Measurements from ENCODE around the gene ZNF207. TPM values are rescaled to one million over a fixed set of nuclear protein-coding genes. Genes with fewer than 3 reads are reported as not detected.

ZNF207 gene
- total RNA-seq, 4 donors from 2014 or later: 101 to 181 (median 137) TPM

DNA sequence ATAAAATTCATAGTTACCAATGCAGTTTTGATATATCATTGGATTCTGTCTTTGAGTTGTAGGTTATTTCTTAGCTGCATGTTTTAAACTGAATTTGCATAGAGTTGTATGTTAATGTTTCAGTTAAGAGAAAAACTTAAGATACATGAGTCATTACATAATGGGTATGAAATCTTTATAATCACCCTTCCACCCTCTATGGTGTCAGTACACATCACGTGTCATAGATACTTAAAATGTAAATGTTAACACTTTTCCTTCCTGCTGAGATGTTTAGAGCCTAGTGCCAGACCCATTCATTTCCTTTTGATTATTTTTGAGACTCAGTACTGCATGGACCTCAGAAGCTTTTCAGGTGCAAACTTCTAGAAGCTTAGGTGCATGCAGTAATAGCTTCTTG, 20.5 kb downstream of the ZNF207 start:
- TF ChIP-seq, protein P1, sequence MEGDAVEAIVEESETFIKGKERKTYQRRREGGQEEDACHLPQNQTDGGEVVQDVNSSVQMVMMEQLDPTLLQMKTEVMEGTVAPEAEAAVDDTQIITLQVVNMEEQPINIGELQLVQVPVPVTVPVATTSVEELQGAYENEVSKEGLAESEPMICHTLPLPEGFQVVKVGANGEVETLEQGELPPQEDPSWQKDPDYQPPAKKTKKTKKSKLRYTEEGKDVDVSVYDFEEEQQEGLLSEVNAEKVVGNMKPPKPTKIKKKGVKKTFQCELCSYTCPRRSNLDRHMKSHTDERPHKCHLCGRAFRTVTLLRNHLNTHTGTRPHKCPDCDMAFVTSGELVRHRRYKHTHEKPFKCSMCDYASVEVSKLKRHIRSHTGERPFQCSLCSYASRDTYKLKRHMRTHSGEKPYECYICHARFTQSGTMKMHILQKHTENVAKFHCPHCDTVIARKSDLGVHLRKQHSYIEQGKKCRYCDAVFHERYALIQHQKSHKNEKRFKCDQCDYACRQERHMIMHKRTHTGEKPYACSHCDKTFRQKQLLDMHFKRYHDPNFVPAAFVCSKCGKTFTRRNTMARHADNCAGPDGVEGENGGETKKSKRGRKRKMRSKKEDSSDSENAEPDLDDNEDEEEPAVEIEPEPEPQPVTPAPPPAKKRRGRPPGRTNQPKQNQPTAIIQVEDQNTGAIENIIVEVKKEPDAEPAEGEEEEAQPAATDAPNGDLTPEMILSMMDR (IDR thresholded peaks at IDR 0.05): no peak
- no peak for TF ChIP-seq POLR2A (IDR thresholded peaks at IDR 0.05)
- DNase-seq: no peak
- Histone ChIP-seq H3K27me3 (no peaks in the 10 kb centered on the region), H3K9me3 (no peaks in the 10 kb centered on the region), H3K4me3 (no peak overlapping the region), H3K36me3 (peaks cover 16 to 100% (median 55%) of the 10 kb centered on the region in 3 donors), H3K4me1 (peaks cover 0 to 4% (median 0%) of the 10 kb centered on the region in 3 donors), H3K27ac (no peak overlapping the region)
- WGBS, 2 donors: 56 to 61% methylated on average over 1 of the region's 1 CpG
- intact Hi-C loops (cut with DNase I): no loop called here

DNA sequence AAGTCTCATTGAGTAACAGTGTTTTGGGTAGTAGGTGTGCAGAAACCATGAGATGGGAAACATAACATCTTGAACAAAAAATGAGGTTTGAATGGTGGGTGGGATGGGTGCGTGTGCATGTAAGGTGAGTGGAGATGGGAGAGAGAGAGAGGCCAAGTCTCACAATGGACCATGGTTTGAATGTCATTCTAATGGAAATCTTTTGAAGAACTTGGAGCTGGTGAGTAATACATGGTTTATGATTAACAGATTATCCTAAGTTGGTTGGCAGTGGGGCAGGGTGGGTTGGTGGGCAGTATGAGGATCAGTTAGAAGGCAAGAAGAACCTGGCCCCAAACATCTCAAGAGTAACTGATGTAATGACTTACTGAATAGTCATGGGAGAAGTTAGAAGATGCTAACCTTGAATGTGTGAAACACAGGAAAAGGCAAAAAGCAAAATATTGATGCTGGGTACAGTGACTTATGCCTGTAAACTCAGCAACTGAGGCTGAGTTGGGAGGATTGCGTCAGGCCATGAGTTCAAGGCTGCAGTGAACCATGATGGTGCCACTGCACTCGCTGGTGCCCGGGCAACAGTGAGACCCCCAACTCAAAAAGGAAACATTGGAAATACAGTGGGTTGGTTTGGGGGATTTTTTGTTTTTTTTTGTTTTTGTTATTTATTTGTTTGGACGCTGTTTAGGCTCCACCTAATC, 32.7 kb downstream of the ZNF207 start:
- intact Hi-C loops (cut with DNase I): no loop called here
- no peak for DNase-seq
- no peak overlapping the region for H3K27ac ChIP-seq
- WGBS, 2 donors: 91 to 97% methylated on average over 5 of the region's 5 CpGs
- no peaks in the 10 kb centered on the region for H3K27me3 ChIP-seq
- H3K9me3 ChIP-seq: no peaks in the 10 kb centered on the region
- no peak overlapping the region for H3K4me3 ChIP-seq
- no peak for TF ChIP-seq POLR2A (IDR thresholded peaks at IDR 0.05)
- TF ChIP-seq, protein P1 (IDR thresholded peaks at IDR 0.05): no peak
- H3K36me3 ChIP-seq: peaks cover 0 to 62% (median 17%) of the 10 kb centered on the region in 3 donors
- H3K4me1 ChIP-seq: peaks cover 0 to 6% (median 0%) of the 10 kb centered on the region in 3 donors

DNA sequence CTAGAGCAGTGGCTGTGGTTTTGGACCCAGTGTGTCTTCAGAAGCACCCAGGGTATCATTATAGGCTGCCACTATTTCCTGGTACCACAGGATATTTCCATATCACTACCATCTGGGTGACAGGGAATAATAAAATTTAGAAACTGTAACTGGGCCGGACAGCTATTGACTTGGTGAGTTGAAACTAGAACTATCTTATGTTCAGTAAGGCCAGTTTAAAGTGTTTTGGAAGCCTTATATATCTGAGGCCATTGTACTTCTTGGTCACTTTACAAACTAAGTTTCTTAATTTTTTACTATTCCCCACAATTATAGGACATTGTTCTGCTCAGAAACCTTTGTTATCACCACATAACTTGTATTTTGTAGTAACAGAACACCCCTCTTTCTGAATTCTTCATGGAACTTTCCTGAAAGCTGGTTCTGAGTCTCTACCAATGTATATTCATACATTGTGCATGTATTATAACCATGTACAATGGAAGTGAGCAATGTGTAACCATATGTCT, 34.0 kb downstream of the ZNF207 start:
- Histone ChIP-seq H3K4me3 (no peak overlapping the region), H3K27me3 (no peaks in the 10 kb centered on the region), H3K9me3 (no peaks in the 10 kb centered on the region), H3K4me1 (peaks cover 0 to 6% (median 0%) of the 10 kb centered on the region in 3 donors), H3K27ac (no peak overlapping the region), H3K36me3 (peaks cover 0 to 62% (median 8%) of the 10 kb centered on the region in 3 donors)
- TF ChIP-seq, protein P1 (IDR thresholded peaks at IDR 0.05): no peak
- no peak for DNase-seq
- intact Hi-C loops (cut with DNase I): no loop called here
- WGBS, 2 donors: 89 to 100% methylated on average over 1 of the region's 1 CpG

DNA sequence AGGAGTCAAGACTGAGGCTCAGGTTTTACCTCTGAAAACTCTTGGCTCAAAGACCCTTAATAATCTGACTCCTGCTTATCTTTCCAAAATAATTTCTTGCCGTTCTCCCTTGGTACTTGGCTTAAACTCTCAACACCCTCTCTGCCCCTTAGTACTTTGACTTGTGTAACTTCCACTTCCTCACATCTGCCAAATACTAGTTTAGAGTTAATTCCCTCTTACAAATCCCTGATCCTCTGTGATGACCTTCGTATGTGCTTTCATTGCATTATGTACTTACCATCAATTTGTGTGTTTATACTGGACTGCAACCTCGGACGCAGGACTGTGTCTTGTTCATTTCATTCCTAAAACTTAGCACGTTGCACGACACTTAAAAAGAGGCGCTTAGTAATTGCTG, 35.2 kb downstream of the ZNF207 start:
- no peak overlapping the region for H3K4me3 ChIP-seq
- H3K27me3 ChIP-seq: no peaks in the 10 kb centered on the region
- no peaks in the 10 kb centered on the region for H3K9me3 ChIP-seq
- H3K4me1 ChIP-seq: peaks cover 0 to 6% (median 0%) of the 10 kb centered on the region in 3 donors
- peaks cover 0 to 61% (median 6%) of the 10 kb centered on the region in 3 donors for H3K36me3 ChIP-seq
- 76 to 89% methylated on average over 7 of the region's 7 CpGs for WGBS, 2 donors
- intact Hi-C loops (cut with DNase I): no loop called here
- no peak for TF ChIP-seq POLR2A (IDR thresholded peaks at IDR 0.05)
- TF ChIP-seq, protein P1 (IDR thresholded peaks at IDR 0.05): no peak
- H3K27ac ChIP-seq: no peak overlapping the region
- no peak for DNase-seq

DNA sequence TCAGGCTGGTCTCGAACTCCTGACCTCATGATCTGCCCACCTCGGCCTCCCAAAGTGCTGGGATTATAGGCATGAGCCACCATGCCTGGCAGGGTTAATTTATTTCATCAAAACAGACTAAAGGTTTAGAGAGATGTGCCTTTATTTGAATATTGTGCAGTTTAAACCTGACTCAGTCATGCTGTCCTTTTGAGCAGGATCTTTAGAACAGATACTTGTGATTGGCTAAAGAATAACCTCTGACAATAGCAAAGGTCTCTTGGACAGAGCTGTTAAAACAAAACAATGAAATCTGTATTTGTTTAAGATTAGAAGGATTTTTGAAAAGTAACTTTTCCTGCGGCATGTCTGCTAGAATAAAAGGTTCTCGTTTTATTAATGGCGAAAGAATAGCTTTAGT, 36.0 kb downstream of the ZNF207 start:
- H3K9me3 ChIP-seq: no peaks in the 10 kb centered on the region
- no peak overlapping the region for H3K27ac ChIP-seq
- no peak overlapping the region for H3K4me3 ChIP-seq
- intact Hi-C loops (cut with DNase I): no loop called here
- no peaks in the 10 kb centered on the region for H3K27me3 ChIP-seq
- no peak for TF ChIP-seq POLR2A (IDR thresholded peaks at IDR 0.05)
- TF ChIP-seq, protein P1 (IDR thresholded peaks at IDR 0.05): no peak
- WGBS, 2 donors: 69 to 75% methylated on average over 5 of the region's 5 CpGs
- no peak for DNase-seq
- peaks cover 0 to 55% (median 0%) of the 10 kb centered on the region in 3 donors for H3K36me3 ChIP-seq
- peaks cover 0 to 6% (median 0%) of the 10 kb centered on the region in 3 donors for H3K4me1 ChIP-seq

Measured in esophagus squamous epithelium (tissue), 5 donors.